ENCODE data around the gene LHX3. TPM values are rescaled to one million over a fixed set of nuclear protein-coding genes. Genes with fewer than 3 reads are reported as not detected.

The LHX3 gene
- total and polyA plus RNA-seq, 10 donors: not detected

GRCh38 chr9:136197930-136198604 is 6.9 kb downstream of the LHX3 start:
- intact Hi-C loops (cut with DNase I; ENCODE audit: low total_unique reads): no loop called here
- WGBS, 5 donors: 9 to 19% (median 12%) methylated on average over 16 to 18 of the region's 18 CpGs

GRCh38 chr9:136197084-136197875 is 7.6 kb downstream of the LHX3 start:
- no peak for DNase-seq
- intact Hi-C loops (cut with DNase I; ENCODE audit: low total_unique reads): no loop called here
- Histone ChIP-seq H3K4me3 (no peak overlapping the region), H3K27me3 (replicated peaks in 1 of 7) (peaks cover 19 to 100% (median 100%) of the 10 kb centered on the region in 7 donors), H3K4me1 (peaks cover 0 to 63% (median 33%) of the 10 kb centered on the region in 6 donors), H3K36me3 (no peaks in the 10 kb centered on the region), H3K9me3 (no peaks in the 10 kb centered on the region), H3K27ac (no peak overlapping the region)
- TF ChIP-seq, protein P1, sequence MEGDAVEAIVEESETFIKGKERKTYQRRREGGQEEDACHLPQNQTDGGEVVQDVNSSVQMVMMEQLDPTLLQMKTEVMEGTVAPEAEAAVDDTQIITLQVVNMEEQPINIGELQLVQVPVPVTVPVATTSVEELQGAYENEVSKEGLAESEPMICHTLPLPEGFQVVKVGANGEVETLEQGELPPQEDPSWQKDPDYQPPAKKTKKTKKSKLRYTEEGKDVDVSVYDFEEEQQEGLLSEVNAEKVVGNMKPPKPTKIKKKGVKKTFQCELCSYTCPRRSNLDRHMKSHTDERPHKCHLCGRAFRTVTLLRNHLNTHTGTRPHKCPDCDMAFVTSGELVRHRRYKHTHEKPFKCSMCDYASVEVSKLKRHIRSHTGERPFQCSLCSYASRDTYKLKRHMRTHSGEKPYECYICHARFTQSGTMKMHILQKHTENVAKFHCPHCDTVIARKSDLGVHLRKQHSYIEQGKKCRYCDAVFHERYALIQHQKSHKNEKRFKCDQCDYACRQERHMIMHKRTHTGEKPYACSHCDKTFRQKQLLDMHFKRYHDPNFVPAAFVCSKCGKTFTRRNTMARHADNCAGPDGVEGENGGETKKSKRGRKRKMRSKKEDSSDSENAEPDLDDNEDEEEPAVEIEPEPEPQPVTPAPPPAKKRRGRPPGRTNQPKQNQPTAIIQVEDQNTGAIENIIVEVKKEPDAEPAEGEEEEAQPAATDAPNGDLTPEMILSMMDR (IDR thresholded peaks at IDR 0.05 in 8 of 11, conservative IDR thresholded peaks at IDR 0.05 in 3 of 11): no peak
- TF ChIP-seq POLR2A (IDR thresholded peaks at IDR 0.05) (no peak), POLR2AphosphoS5 (IDR thresholded peaks at IDR 0.05) (no peak)
- WGBS, 5 donors: 5 to 15% (median 6%) methylated on average over 9 to 35 of the region's 35 CpGs

More at GRCh38 chr9:136197930-136198604, 6.9 kb downstream of the LHX3 start:
- Histone ChIP-seq H3K36me3 (no peaks in the 10 kb centered on the region), H3K4me3 (peak overlapping the region in 1 of 8 donors; percentile 30), H3K9me3 (no peaks in the 10 kb centered on the region), H3K4me1 (peaks cover 0 to 61% (median 32%) of the 10 kb centered on the region in 6 donors), H3K27ac (no peak overlapping the region), H3K27me3 (replicated peaks in 1 of 7) (peaks cover 15 to 100% (median 100%) of the 10 kb centered on the region in 7 donors)
- TF ChIP-seq POLR2A (IDR thresholded peaks at IDR 0.05) (no peak), POLR2AphosphoS5 (IDR thresholded peaks at IDR 0.05) (no peak)
- no peak for DNase-seq

- intact Hi-C loops (cut with DNase I; ENCODE audit: low total_unique reads): no loop called here
- TF ChIP-seq POLR2AphosphoS5 (IDR thresholded peaks at IDR 0.05) (no peak), POLR2A (IDR thresholded peaks at IDR 0.05) (no peak)
- TF ChIP-seq, protein P1 (IDR thresholded peaks at IDR 0.05 in 8 of 11, conservative IDR thresholded peaks at IDR 0.05 in 3 of 11): no peak
- no peak overlapping the region for H3K4me3 ChIP-seq
- H3K27ac ChIP-seq: no peak overlapping the region
- H3K9me3 ChIP-seq: no peaks in the 10 kb centered on the region
- no peaks in the 10 kb centered on the region for H3K36me3 ChIP-seq
- no peak for DNase-seq
- peaks cover 0 to 63% (median 32%) of the 10 kb centered on the region in 6 donors for H3K4me1 ChIP-seq
- 3 to 4% (median 3%) methylated on average over 16 of the region's 16 CpGs for WGBS, 5 donors
- H3K27me3 ChIP-seq (replicated peaks in 1 of 7): peaks cover 18 to 100% (median 100%) of the 10 kb centered on the region in 7 donors
These were observed 8.4 kb downstream of the LHX3 start for GRCh38 chr9:136196404-136197083.

DNA sequence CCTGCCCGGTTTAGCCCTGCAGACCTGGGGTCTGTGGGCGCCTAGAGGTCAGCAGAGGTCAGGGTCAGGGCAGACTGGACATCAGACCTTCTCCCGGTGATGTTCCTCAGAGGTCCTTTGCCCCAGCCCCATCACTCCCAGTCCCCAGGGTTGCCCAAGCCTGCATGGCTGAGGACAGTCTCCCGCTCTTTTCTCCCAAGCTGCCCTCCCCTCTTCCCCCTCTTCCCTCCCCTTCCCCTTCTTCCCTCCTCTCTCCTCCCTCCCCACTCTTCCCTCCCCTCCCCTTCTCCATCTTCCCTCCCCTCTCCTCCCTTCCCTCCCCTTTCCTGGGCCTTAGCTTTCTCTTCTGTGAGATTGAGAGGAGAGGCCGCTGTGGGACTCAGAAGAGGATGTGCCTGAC is 10.4 kb downstream of the LHX3 start:
- Histone ChIP-seq H3K9me3 (no peaks in the 10 kb centered on the region), H3K4me1 (peaks cover 0 to 60% (median 29%) of the 10 kb centered on the region in 6 donors), H3K27ac (no peak overlapping the region), H3K36me3 (no peaks in the 10 kb centered on the region), H3K4me3 (no peak overlapping the region), H3K27me3 (replicated peaks in 1 of 7) (peaks cover 7 to 100% (median 100%) of the 10 kb centered on the region in 7 donors)
- WGBS, 5 donors: 10 to 26% (median 17%) methylated on average over 5 of the region's 5 CpGs
- DNase-seq: no peak
- intact Hi-C loops (cut with DNase I; ENCODE audit: low total_unique reads): no loop called here
- TF ChIP-seq POLR2AphosphoS5 (IDR thresholded peaks at IDR 0.05) (no peak), POLR2A (IDR thresholded peaks at IDR 0.05) (no peak)
- TF ChIP-seq, protein P1 (IDR thresholded peaks at IDR 0.05 in 8 of 11, conservative IDR thresholded peaks at IDR 0.05 in 3 of 11): no peak
